H9 (cell line): ENCODE results near the gene ZC3H8. TPM values are rescaled to one million over a fixed set of nuclear protein-coding genes. Genes with fewer than 3 reads are reported as not detected.

Source experiments
- DNase-seq: peaks from one replicate; pipeline ENCODE4 v3.0.0-alpha.2; 2017
- H2AFZ ChIP-seq: one replicate; pipeline ENCODE4 v1.6.1; 2013; ENCODE audit warnings: mild to moderate bottlenecking, low read length, control low read depth, moderate library complexity
- H2AK5ac ChIP-seq: 2 replicates; pipeline ENCODE4 v1.6.1; 2013; ENCODE audit warnings: low read length, control low read depth, mixed read lengths; ENCODE audit not compliant: insufficient read length
- H2BK120ac ChIP-seq: one replicate; pipeline ENCODE4 v1.6.1; 2013; ENCODE audit warnings: low read depth, mild to moderate bottlenecking, low read length, control low read depth, inconsistent platforms; ENCODE audit not compliant: poor library complexity, severe bottlenecking
- H2BK12ac ChIP-seq: 2 replicates; pipeline ENCODE4 v1.6.1; 2013; ENCODE audit warnings: low read length, control low read depth, mixed read lengths, low read depth; ENCODE audit not compliant: insufficient read length
- H2BK15ac ChIP-seq: 2 replicates; pipeline ENCODE4 v1.6.1; 2013; ENCODE audit warnings: low read depth, low read length, control low read depth
- H2BK20ac ChIP-seq: one replicate; pipeline ENCODE4 v1.6.1; 2013; ENCODE audit warnings: low read depth, mild to moderate bottlenecking, low read length, control low read depth, inconsistent platforms; ENCODE audit not compliant: poor library complexity, severe bottlenecking
- H2BK5ac ChIP-seq: 2 replicates; pipeline ENCODE4 v1.6.1; 2013; ENCODE audit warnings: low read length, control low read depth, mixed read lengths; ENCODE audit not compliant: insufficient read length
- H3K14ac ChIP-seq: 2 replicates; pipeline ENCODE4 v1.6.1; 2013; ENCODE audit warnings: low read length, control low read depth; ENCODE audit not compliant: insufficient read depth
- H3K18ac ChIP-seq: 2 replicates; pipeline ENCODE4 v1.6.1; 2013; ENCODE audit warnings: low read depth, mild to moderate bottlenecking, mixed read lengths, low read length, control low read depth; ENCODE audit not compliant: insufficient read length
- H3K23ac ChIP-seq: 2 replicates; pipeline ENCODE4 v1.6.1; 2013; ENCODE audit warnings: low read length, control low read depth, mixed read lengths, low read depth; ENCODE audit not compliant: insufficient read length
- H3K23me2 ChIP-seq: 2 replicates; pipeline ENCODE4 v1.6.1; 2013; ENCODE audit warnings: low read depth, mild to moderate bottlenecking, mixed read lengths, low read length, control low read depth; ENCODE audit not compliant: insufficient read length, poor library complexity, severe bottlenecking
- H3K27ac ChIP-seq: 2 replicates; pipeline ENCODE4 v1.5.1; 2013; ENCODE audit warnings: low read length, control low read depth, mixed read lengths, low read depth; ENCODE audit not compliant: insufficient read length
- H3K27me3 ChIP-seq: 2 replicates; pipeline ENCODE4 v1.6.1; 2013; ENCODE audit warnings: low read length, control low read depth, inconsistent platforms; ENCODE audit not compliant: insufficient read depth
- H3K4ac ChIP-seq: 2 replicates; pipeline ENCODE4 v1.6.1; 2013; ENCODE audit warnings: low read depth, mild to moderate bottlenecking, control low read depth, inconsistent platforms, low read length, moderate library complexity
- H3K4me1 ChIP-seq: 2 replicates; pipeline ENCODE4 v1.6.1; 2013; ENCODE audit warnings: low read length, control low read depth, inconsistent platforms; ENCODE audit not compliant: insufficient read depth
- H3K4me2 ChIP-seq: 2 replicates; pipeline ENCODE4 v1.6.1; 2013; ENCODE audit warnings: low read length, control low read depth, mixed read lengths; ENCODE audit not compliant: insufficient read length, insufficient read depth
- H3K56ac ChIP-seq: 2 replicates; pipeline ENCODE4 v1.6.1; 2013; ENCODE audit warnings: low read depth, mild to moderate bottlenecking, mixed read lengths, low read length, control low read depth; ENCODE audit not compliant: insufficient read length
- H3K79me1 ChIP-seq: 2 replicates; pipeline ENCODE4 v1.6.1; 2013; ENCODE audit warnings: low read depth, mild to moderate bottlenecking, moderate library complexity, low read length, control low read depth, inconsistent platforms; ENCODE audit not compliant: insufficient read depth, poor library complexity, severe bottlenecking
- H3K79me2 ChIP-seq: 2 replicates; pipeline ENCODE4 v1.6.1; 2013; ENCODE audit warnings: low read length, control low read depth, inconsistent platforms; ENCODE audit not compliant: insufficient read depth
- H3K9ac ChIP-seq: 2 replicates; pipeline ENCODE4 v1.6.1; 2013; ENCODE audit warnings: low read length, control low read depth, mixed read lengths; ENCODE audit not compliant: insufficient read length; ENCODE audit errors: extremely low read depth
- H3K9me3 ChIP-seq: one replicate; pipeline ENCODE4 v1.6.1; 2013; ENCODE audit warnings: low read depth, low read length, inconsistent platforms; ENCODE audit not compliant: control insufficient read depth
- H3T11ph ChIP-seq: one replicate; pipeline ENCODE4 v1.6.1; 2013; ENCODE audit warnings: mild to moderate bottlenecking, low read length, control low read depth, inconsistent platforms
- H4K20me1 ChIP-seq: one replicate; pipeline ENCODE4 v1.6.1; 2013; ENCODE audit not compliant: control insufficient read depth, insufficient read length, insufficient read depth
- H4K5ac ChIP-seq: 2 replicates; pipeline ENCODE4 v1.6.1; 2013; ENCODE audit warnings: low read depth, mild to moderate bottlenecking, mixed read lengths, low read length, control low read depth; ENCODE audit not compliant: insufficient read length
- H4K8ac ChIP-seq: replicated peaks from 2 replicates; pipeline ENCODE4 v1.6.1; 2013; ENCODE audit warnings: low read length, control low read depth, mixed read lengths, low read depth; ENCODE audit not compliant: insufficient read length
- H4K91ac ChIP-seq: 2 replicates; pipeline ENCODE4 v1.6.1; 2013; ENCODE audit warnings: low read depth, mild to moderate bottlenecking, moderate library complexity, mixed read lengths, low read length, control low read depth; ENCODE audit not compliant: insufficient read length
- H3K27ac Mint-ChIP-seq, 3 experiments: 2 replicates in 2 of 3; 3 replicates in 1 of 3; pipeline ENCODE4 v1.8.0; 2020 to 2021; ENCODE audit warnings: mixed read lengths in 3 of 3, mild to moderate bottlenecking in 1 of 3, moderate library complexity in 1 of 3
- H3K27me3 Mint-ChIP-seq: 2 replicates; pipeline ENCODE4 v1.8.0; 2021; ENCODE audit warnings: low read depth, mild to moderate bottlenecking, moderate library complexity, mixed read lengths
- H3K36me3 Mint-ChIP-seq, 3 experiments: 2 replicates in 2 of 3; 3 replicates in 1 of 3; pipeline ENCODE4 v1.8.0; 2020 to 2021; ENCODE audit warnings: low read depth in 3 of 3, mixed read lengths in 3 of 3; ENCODE audit not compliant: insufficient read depth in 1 of 3
- H3K4me1 Mint-ChIP-seq, 2 experiments: 2 replicates each; pipeline ENCODE4 v1.8.0; 2020; ENCODE audit warnings: mixed read lengths in 2 of 2
- H3K4me3 Mint-ChIP-seq, 2 experiments: 2 replicates in 1 of 2; 3 replicates in 1 of 2; pipeline ENCODE4 v1.8.0; 2020 to 2021; ENCODE audit warnings: mild to moderate bottlenecking in 2 of 2, mixed read lengths in 2 of 2, moderate library complexity in 1 of 2
- H3K9me3 Mint-ChIP-seq, 2 experiments: 2 replicates in 1 of 2; 3 replicates in 1 of 2; pipeline ENCODE4 v1.8.0; 2020; ENCODE audit warnings: mild to moderate bottlenecking in 2 of 2, mixed read lengths in 2 of 2, moderate library complexity in 1 of 2
- CTCF ChIP-seq: fragments of 200-600 bp; sonication (generic); conservative IDR thresholded peaks from 3 replicates; pipeline ENCODE4 v1.8.0; 2021; ENCODE audit warnings: antibody characterized with exemption, mild to moderate bottlenecking
- total RNA-seq: library from RNA; stranded (reverse); gene quantifications from 2 replicates; pipeline ENCODE4 v1.2.1, GENCODE V29; 2021

The ZC3H8 gene
- total RNA-seq, 1 experiment from 2014 or later: 6.9 TPM

DNA sequence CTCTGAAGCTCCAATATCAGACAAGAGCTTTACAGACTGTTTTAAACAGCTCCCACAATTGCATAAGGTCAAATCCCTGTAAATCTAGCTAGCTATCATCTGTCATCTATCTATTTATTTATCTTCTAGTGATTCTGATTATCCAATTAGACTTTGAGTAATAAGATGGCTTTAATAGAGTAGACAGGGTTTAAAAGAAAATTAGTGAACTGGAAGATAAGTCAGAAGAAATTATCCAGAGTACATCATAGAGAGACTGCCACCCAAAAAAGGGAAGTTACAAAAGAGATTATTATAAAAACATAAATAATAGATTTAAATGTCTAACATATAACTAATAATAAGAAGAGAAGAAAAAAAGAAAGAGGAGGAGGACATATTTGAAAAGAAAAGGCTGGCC, 8.0 kb upstream of the ZC3H8 start:
- H3K4me3 Mint-ChIP-seq: no peak overlapping the region
- H3K36me3 Mint-ChIP-seq: peaks cover 0 to 17% (median 6%) of the 10 kb centered on the region in 3 experiments; a peak in 4 of 7 replicates
- no peak overlapping the region for H4K8ac ChIP-seq
- no peaks in the 10 kb centered on the region for H3K9me3 ChIP-seq
- no peaks in the 10 kb centered on the region for H3K27me3 ChIP-seq
- H3K14ac ChIP-seq: no peak overlapping the region
- H3K4me1 Mint-ChIP-seq: peaks cover 4 to 15% of the 10 kb centered on the region in 2 experiments
- no peak overlapping the region for H3K4me2 ChIP-seq
- H2BK5ac ChIP-seq: no peak overlapping the region
- no peak overlapping the region for H3K27ac Mint-ChIP-seq
- no peak overlapping the region for H2AFZ ChIP-seq
- no peak overlapping the region for H3K27ac ChIP-seq
- no peak overlapping the region for H2BK15ac ChIP-seq
- no peak for DNase-seq
- TF ChIP-seq CTCF: no peak
- H3K18ac ChIP-seq: no peak overlapping the region
- no peak overlapping the region for H3K23ac ChIP-seq
- H3K27me3 Mint-ChIP-seq: peaks cover 3% of the 10 kb centered on the region; the same call in 1 of the 2 replicates
- no peak overlapping the region for H2BK120ac ChIP-seq
- H4K91ac ChIP-seq: no peak overlapping the region
- no peaks in the 10 kb centered on the region for H4K20me1 ChIP-seq
- H3K9ac ChIP-seq: no peak overlapping the region
- H3T11ph ChIP-seq: no peak overlapping the region
- no peaks in the 10 kb centered on the region for H3K23me2 ChIP-seq
- no peak overlapping the region for H2BK20ac ChIP-seq
- H2BK12ac ChIP-seq: no peak overlapping the region
- H3K4me1 ChIP-seq: peaks cover 4% of the 10 kb centered on the region; the same call in 1 of the 2 replicates
- H4K5ac ChIP-seq: no peak overlapping the region
- H3K9me3 Mint-ChIP-seq: peaks cover 16 to 19% of the 10 kb centered on the region in 2 experiments
- H3K4ac ChIP-seq: no peak overlapping the region
- no peak overlapping the region for H2AK5ac ChIP-seq
- no peaks in the 10 kb centered on the region for H3K79me1 ChIP-seq
- no peak overlapping the region for H3K56ac ChIP-seq
- no peaks in the 10 kb centered on the region for H3K79me2 ChIP-seq
